Cardiac fibroblast (primary cell): ENCODE results near the gene RAB11B.

Experiments used
- DNase-seq, 2 donors: peaks; one replicate each; pipeline versions ENCODE4 v3.0.0 to v3.0.0-alpha.2; 2010; ENCODE audit warnings: low read depth in 2 of 2
- H3K4me3 ChIP-seq, 2 donors: replicated peaks in 1 of 2; 1 replicate in 1 of 2; 2 replicates in 1 of 2; pipeline ENCODE4 v1.5.1; 2011; ENCODE audit warnings: low read depth in 2 of 2, low read length in 2 of 2, mild to moderate bottlenecking in 2 of 2, moderate library complexity in 1 of 2
- CTCF ChIP-seq: IDR thresholded peaks from one replicate; pipeline ENCODE4 v1.5.1; 2011; ENCODE audit warnings: low read depth, mild to moderate bottlenecking, low read length, inconsistent platforms

RAB11B gene

GRCh38 chr19:8387688-8388611 is 2.2 kb upstream of the RAB11B start:
- TF ChIP-seq CTCF: no peak
- no peak for DNase-seq
- no peak overlapping the region for H3K4me3 ChIP-seq

GRCh38 chr19:8388612-8388958 is 1.6 kb upstream of the RAB11B start:
- TF ChIP-seq CTCF: no peak
- DNase-seq: no peak
- H3K4me3 ChIP-seq: no peak overlapping the region

- TF ChIP-seq CTCF: no peak
- peak overlapping the region; percentile 59 to 73 for H3K4me3 ChIP-seq
- peak; percentile 96 for DNase-seq
Observed at GRCh38 chr19:8390617-8390981, 439 bp downstream of the RAB11B start.

GRCh38 chr19:8391198-8392016 is 1.2 kb downstream of the RAB11B start:
- peak overlapping the region in 1 of 2 donors; percentile 15 for H3K4me3 ChIP-seq
- DNase-seq: no peak
- no peak for TF ChIP-seq CTCF

- DNase-seq: peak in 1 of 2 donors; percentile 39
- no peak for TF ChIP-seq CTCF
Observed at GRCh38 chr19:8392017-8392591, 1.9 kb downstream of the RAB11B start.

GRCh38 chr19:8393192-8393870 is 3.2 kb downstream of the RAB11B start:
- no peak overlapping the region for H3K4me3 ChIP-seq
- DNase-seq: no peak
- no peak for TF ChIP-seq CTCF

More at GRCh38 chr19:8392017-8392591, 1.9 kb downstream of the RAB11B start:
- no peak overlapping the region for H3K4me3 ChIP-seq
